Coronary artery (tissue), 2 donors: ENCODE data around the gene ANTXR1.

Source experiments
- DNase-seq: peaks from one replicate; pipeline ENCODE4 v3.0.0-alpha.2; 2017; ENCODE audit warnings: low spot score
- H3K27ac ChIP-seq, 2 donors: fragments of 200-600 bp; sonication (generic); one replicate each; pipeline ENCODE4 v1.5.1; 2016 to 2019
- H3K4me3 ChIP-seq: fragments of 200-600 bp; sonication (generic); 2 replicates; pipeline ENCODE4 v1.5.1; 2016; ENCODE audit warnings: mild to moderate bottlenecking, moderate library complexity
- TF ChIP-seq, protein P1 (sequence below): fragments of 200-600 bp; sonication (generic); IDR thresholded peaks from one replicate; pipeline ENCODE4 v1.5.1; 2019; ENCODE audit warnings: antibody characterized with exemption

Gene ANTXR1

DNA sequence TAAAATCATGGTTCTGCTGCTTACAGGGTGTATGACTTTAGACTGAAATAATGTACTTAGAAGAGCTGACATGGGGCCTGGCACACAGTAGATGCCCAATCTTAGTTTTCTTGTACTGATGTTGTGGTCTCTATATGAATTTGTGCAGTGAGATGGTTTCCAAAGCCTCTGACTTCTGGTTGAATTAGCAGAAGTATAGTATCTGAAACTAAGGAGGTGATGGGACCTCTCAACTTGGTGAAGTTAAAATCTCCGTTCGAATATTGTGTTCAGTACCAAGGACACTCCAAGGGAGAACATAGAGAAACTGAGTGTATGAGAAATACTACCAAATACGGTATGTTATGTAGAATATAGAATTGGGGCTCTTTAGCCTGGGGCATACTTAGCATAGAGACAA lies 120.9 kb downstream of the ANTXR1 start:
- peak overlapping the region; percentile 1 to 62 for H3K27ac ChIP-seq

DNA sequence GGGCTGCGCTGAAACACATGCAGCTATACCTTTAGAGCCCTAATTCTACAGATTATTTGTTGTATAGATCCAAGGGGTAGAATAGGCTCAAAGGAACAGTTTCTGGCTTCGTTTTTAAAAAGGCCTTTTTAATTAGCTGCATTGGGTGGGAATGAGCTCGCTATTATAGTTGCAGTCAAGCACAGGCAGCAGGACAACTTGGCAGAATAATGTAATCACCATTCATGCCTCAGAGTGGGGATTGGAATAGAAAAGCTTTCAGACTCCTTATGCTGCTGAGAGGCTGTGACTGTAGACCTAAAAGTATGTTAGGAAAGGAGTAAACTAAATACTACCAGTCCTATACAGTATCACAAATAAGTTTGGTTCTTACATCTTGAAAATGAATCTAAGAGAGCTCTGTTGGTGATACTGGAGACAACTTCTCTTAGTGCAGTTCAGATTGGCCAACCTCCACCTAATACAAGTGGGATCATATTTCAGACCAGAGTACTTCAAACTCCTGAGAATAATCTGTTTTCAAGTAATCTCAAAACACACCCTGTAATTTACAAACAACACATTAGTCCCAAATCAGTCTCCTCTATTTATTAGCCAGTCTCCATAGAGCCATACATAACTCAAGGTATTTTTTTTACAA lies 121.4 kb downstream of the ANTXR1 start:
- DNase-seq, result no peak
- peak overlapping the region; percentile 18 to 62 for H3K27ac ChIP-seq
- TF ChIP-seq, protein P1, sequence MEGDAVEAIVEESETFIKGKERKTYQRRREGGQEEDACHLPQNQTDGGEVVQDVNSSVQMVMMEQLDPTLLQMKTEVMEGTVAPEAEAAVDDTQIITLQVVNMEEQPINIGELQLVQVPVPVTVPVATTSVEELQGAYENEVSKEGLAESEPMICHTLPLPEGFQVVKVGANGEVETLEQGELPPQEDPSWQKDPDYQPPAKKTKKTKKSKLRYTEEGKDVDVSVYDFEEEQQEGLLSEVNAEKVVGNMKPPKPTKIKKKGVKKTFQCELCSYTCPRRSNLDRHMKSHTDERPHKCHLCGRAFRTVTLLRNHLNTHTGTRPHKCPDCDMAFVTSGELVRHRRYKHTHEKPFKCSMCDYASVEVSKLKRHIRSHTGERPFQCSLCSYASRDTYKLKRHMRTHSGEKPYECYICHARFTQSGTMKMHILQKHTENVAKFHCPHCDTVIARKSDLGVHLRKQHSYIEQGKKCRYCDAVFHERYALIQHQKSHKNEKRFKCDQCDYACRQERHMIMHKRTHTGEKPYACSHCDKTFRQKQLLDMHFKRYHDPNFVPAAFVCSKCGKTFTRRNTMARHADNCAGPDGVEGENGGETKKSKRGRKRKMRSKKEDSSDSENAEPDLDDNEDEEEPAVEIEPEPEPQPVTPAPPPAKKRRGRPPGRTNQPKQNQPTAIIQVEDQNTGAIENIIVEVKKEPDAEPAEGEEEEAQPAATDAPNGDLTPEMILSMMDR, result no peak
- H3K4me3 ChIP-seq, result no peak overlapping the region

More for the DNA sequence above, 120.9 kb downstream of the ANTXR1 start:
- TF ChIP-seq, protein P1, result no peak
- no peak overlapping the region for H3K4me3 ChIP-seq
- no peak for DNase-seq

DNA sequence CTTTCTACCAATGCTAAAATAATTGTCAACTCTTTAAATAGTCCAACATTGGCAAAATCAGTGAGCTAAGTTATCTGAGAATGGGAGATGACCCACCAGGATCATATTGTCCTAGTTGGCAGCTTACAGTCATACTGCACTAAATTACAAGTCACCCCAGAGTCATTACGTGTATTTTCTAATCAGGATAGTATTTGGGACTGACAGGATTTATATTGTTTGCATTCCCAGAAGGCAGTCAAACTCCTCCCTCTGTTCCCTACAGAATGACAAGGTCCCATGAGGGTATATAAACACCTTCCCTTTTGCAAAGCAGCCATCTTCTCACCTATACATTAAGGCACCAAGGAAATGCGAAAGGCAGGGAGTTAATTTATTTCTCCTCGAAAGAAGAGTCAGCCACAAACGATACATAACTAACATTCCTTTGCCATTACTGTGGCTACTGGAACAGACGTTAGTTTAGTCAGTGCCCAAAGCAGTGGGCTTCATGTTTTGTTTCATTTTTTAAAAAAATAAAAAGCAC lies 125.3 kb downstream of the ANTXR1 start:
- TF ChIP-seq, protein P1, result no peak
- Histone ChIP-seq H3K4me3 (no peak overlapping the region), H3K27ac (peak overlapping the region; percentile 50 to 77)
- no peak for DNase-seq

DNA sequence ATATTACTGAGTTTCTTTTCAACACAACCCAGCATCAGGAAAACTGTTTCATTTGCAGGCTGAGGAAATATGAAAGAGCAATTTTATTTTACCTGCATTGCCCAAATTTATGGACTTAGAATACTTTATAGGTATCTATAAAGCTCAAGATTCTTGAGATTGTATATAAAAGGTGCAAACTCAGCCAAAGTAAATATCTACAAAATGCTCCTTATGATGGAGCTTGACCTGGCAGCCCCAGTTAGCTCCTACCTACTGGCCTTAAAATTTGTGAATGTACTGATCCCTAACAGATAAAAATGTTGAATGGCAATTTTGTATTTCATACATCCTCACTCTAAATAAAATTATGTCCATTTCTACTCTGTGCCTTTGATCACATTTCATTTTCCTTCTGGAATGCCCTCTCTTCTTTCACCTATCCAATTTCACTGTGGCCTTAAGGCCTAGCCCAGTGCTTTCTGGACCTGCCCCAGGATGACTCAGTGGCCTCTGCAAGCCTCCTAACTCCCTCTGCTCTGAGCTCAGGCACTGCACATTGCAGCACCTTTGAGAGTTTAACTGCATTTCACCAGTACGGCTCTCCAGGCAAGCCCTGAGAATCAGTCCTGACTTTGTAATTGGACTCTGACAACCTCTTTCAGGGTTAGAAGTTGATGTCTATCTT lies 125.9 kb downstream of the ANTXR1 start:
- Histone ChIP-seq H3K27ac (peak overlapping the region; percentile 50 to 77), H3K4me3 (no peak overlapping the region)
- TF ChIP-seq, protein P1, result no peak
- no peak for DNase-seq

DNA sequence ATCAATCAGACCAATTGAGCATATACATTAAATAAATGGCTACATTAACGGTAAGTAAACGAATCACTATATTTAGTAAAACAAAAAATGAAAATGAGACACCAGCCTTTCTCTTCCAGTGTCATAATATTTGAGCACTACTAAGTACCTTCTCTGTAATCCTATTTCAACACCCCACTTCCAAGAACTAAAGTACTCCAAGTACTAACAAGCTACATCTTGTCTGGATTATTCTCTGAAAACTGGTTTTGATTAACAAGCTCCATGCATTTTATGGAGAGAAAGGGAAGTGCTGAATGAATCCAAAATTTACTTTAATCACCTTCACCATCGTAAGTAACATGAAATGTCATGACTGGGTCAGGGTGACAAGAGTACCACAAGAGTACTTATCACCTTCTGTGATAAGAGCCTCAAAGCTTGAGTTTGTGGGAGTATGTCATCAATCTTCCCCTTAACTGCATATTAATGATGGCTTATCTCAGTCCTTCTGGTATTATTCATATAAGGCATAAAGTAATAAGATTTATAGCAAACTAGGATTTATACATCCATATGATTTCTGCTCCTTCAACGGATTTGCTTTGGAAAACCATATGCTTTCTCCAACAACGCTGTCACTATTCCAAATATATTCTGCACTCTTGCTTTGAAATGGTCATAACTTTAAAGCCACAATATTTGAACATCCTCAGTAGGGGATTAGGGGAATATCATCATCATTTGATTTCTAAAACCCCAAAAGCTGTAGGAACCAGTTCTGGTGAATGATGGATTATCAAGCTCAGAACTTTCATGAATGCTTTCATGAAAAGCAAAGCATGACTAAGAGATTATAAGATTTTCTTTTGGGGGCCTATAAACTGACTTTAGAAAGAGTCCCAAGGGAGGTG lies 127.0 kb downstream of the ANTXR1 start:
- TF ChIP-seq, protein P1, result no peak
- DNase-seq, result no peak
- Histone ChIP-seq H3K4me3 (no peak overlapping the region), H3K27ac (peak overlapping the region in 1 of 2 donors; percentile 77)

DNA sequence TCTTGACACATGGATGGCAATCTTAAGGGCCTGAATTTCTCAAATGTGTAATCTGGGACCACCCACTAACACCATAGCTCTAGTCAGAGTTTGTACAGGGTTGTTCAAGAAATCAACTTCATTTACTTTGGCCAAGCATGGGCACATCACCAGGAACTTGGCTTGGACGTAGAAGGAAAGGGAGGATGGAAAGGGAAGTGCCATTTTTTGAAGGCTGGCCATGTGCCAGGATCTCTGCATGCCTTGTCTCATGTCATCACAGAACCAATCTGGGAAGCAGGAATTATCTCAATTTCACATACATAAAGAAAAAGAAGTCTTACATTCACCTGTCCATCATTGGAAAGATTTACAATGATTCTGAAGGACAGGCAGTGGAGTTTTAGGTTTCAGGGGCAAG lies 128.1 kb downstream of the ANTXR1 start:
- peak overlapping the region in 1 of 2 donors; percentile 42 for H3K27ac ChIP-seq

More for the DNA sequence above, 128.1 kb downstream of the ANTXR1 start:
- TF ChIP-seq, protein P1, result no peak
- DNase-seq, result no peak
- no peak overlapping the region for H3K4me3 ChIP-seq
